Ishikawa (cell line): ENCODE data around the gene PKMYT1.

Source experiments
- CEBPB ChIP-seq: IDR thresholded peaks from 2 replicates; pipeline ENCODE4 v1.6.1; 2012
- CREB1 ChIP-seq: IDR thresholded peaks from 2 replicates; pipeline ENCODE4 v1.6.1; 2012; ENCODE audit warnings: low read depth
- EGR1 ChIP-seq: IDR thresholded peaks from 2 replicates; pipeline ENCODE4 v1.6.1; 2012
- EP300 ChIP-seq: IDR thresholded peaks from 2 replicates; pipeline ENCODE4 v1.6.1; 2012; ENCODE audit warnings: borderline replicate concordance
- FOXM1 ChIP-seq: IDR thresholded peaks from 2 replicates; pipeline ENCODE4 v1.6.1; 2012; ENCODE audit warnings: low read depth, borderline replicate concordance
- MAX ChIP-seq: IDR thresholded peaks from 2 replicates; pipeline ENCODE4 v1.6.1; 2012
- NFIC ChIP-seq: IDR thresholded peaks from 2 replicates; pipeline ENCODE4 v1.6.1; 2012
- RAD21 ChIP-seq: IDR thresholded peaks from 2 replicates; pipeline ENCODE4 v1.6.1; 2012; ENCODE audit warnings: low read depth
- REST ChIP-seq: IDR thresholded peaks from 2 replicates; pipeline ENCODE4 v1.6.1; 2012; ENCODE audit warnings: low read depth, mild to moderate bottlenecking
- TAF1 ChIP-seq: IDR thresholded peaks from 2 replicates; pipeline ENCODE4 v1.6.1; 2012; ENCODE audit warnings: low read depth, mild to moderate bottlenecking
- TCF12 ChIP-seq: IDR thresholded peaks from 2 replicates; pipeline ENCODE4 v1.6.1; 2012; ENCODE audit warnings: low read depth
- TEAD4 ChIP-seq: IDR thresholded peaks from 2 replicates; pipeline ENCODE4 v1.6.1; 2012
- USF1 ChIP-seq: IDR thresholded peaks from 2 replicates; pipeline ENCODE4 v1.6.1; 2012
- YY1 ChIP-seq: IDR thresholded peaks from 2 replicates; pipeline ENCODE4 v1.6.1; 2012; ENCODE audit warnings: low read depth
- ZBTB7A ChIP-seq: IDR thresholded peaks from 2 replicates; pipeline ENCODE4 v1.6.1; 2012; ENCODE audit warnings: low read depth

PKMYT1 gene

GRCh38 chr16:2959206-2959605, 21.0 kb downstream of the PKMYT1 start:
- TF ChIP-seq EP300 (no peak), EGR1 (no peak), YY1 (no peak), RAD21 (no peak), MAX (no peak), NFIC (no peak), CREB1 (no peak), TEAD4 (no peak), CEBPB (no peak), REST (no peak), USF1 (no peak), FOXM1 (no peak), ZBTB7A (no peak), TCF12 (no peak), TAF1 (no peak)

- TF ChIP-seq NFIC (no peak), CREB1 (no peak), ZBTB7A (no peak), CEBPB (no peak), TCF12 (no peak), REST (no peak), USF1 (no peak), EP300 (no peak), FOXM1 (no peak), RAD21 (no peak), MAX (no peak), TEAD4 (no peak), YY1 (no peak), TAF1 (no peak), EGR1 (no peak)
These were observed 23.7 kb downstream of the PKMYT1 start for GRCh38 chr16:2956579-2956956.

- no peak for TF ChIP-seq REST
These were observed 24.3 kb downstream of the PKMYT1 start for GRCh38 chr16:2955779-2956578.

- TF ChIP-seq REST = no peak
- TF ChIP-seq MAX = no peak
- TF ChIP-seq TAF1 = no peak
- no peak for TF ChIP-seq TEAD4
- no peak for TF ChIP-seq USF1
- no peak for TF ChIP-seq YY1
- no peak for TF ChIP-seq RAD21
- no peak for TF ChIP-seq NFIC
- no peak for TF ChIP-seq CREB1
These were observed 24.8 kb downstream of the PKMYT1 start for GRCh38 chr16:2955438-2955778.
